HG03095 (cell line): ENCODE results near the gene ZNF549.
"Not testable (repeated sequence)": the region's sequence is repeated elsewhere in the genome, so short reads cannot be mapped to it uniquely, and the experiment has no call there.

Source experiments
- ATAC-seq: cut with Tn5 transposase; IDR thresholded peaks from one replicate; pipeline ENCODE4 v1.9.1; 2021; ENCODE audit warnings: moderate library complexity; ENCODE audit not compliant: unreplicated experiment

The ZNF549 gene

GRCh38 chr19:57527136-57527881 lies at the start of gene ZNF549:
Gene ZNF549 (plus strand): TSS chr19:57527356. CDS start chr19:57527574, 218 bp downstream.
- ATAC-seq: peak; percentile 97

- peak; percentile 93 for ATAC-seq
Measured at GRCh38 chr19:57487477-57488298, 39.5 kb upstream of the ZNF549 start, which contains the start of gene ZNF419. Gene ZNF419 (plus strand): TSS chr19:57487750. CDS start chr19:57487951, 201 bp downstream.

GRCh38 chr19:57488299-57488644 lies 38.9 kb upstream of the ZNF549 start:
- not testable (repeated sequence) for ATAC-seq

GRCh38 chr19:57499332-57499679 lies 27.9 kb upstream of the ZNF549 start:
- ATAC-seq: not testable (repeated sequence)

GRCh38 chr19:57499680-57500395 lies 27.3 kb upstream of the ZNF549 start, which contains the start of gene ZNF773:
Gene ZNF773 (plus strand): TSS chr19:57499938. CDS start chr19:57500081, 143 bp downstream.
- peak; percentile 91 for ATAC-seq

GRCh38 chr19:57500400-57500799 lies 26.8 kb upstream of the ZNF549 start:
- ATAC-seq: peak; percentile 7

- no peak for ATAC-seq
Measured at GRCh38 chr19:57506163-57506562, 21.0 kb upstream of the ZNF549 start.

GRCh38 chr19:57511484-57511883 lies 15.7 kb upstream of the ZNF549 start:
- ATAC-seq: no peak

GRCh38 chr19:57512845-57513244 lies 14.3 kb upstream of the ZNF549 start:
- ATAC-seq: no peak

- no peak for ATAC-seq
Measured at GRCh38 chr19:57515255-57515654, 11.9 kb upstream of the ZNF549 start.

- ATAC-seq: not testable (repeated sequence)
Measured at GRCh38 chr19:57518021-57518420, 9.1 kb upstream of the ZNF549 start.

GRCh38 chr19:57537953-57538547 lies 10.9 kb downstream of the ZNF549 start:
- ATAC-seq: no peak

- ATAC-seq: no peak
Measured at GRCh38 chr19:57546513-57546912, 19.4 kb downstream of the ZNF549 start.

- ATAC-seq: no peak
Measured at GRCh38 chr19:57552432-57552831, 25.3 kb downstream of the ZNF549 start.

- no peak for ATAC-seq
Measured at GRCh38 chr19:57557659-57558058, 30.5 kb downstream of the ZNF549 start.

GRCh38 chr19:57558525-57558924 lies 31.4 kb downstream of the ZNF549 start:
- no peak for ATAC-seq

- no peak for ATAC-seq
Measured at GRCh38 chr19:57559008-57559403, 31.9 kb downstream of the ZNF549 start.

- ATAC-seq: peak; percentile 93
Measured at GRCh38 chr19:57559404-57560025, 32.4 kb downstream of the ZNF549 start, which contains the start of gene ZNF550. Gene ZNF550 (minus strand): TSS chr19:57559863. CDS start chr19:57559682, 181 bp downstream.

- no peak for ATAC-seq
Measured at GRCh38 chr19:57560049-57560491, 32.9 kb downstream of the ZNF549 start.

- ATAC-seq: no peak
Measured at GRCh38 chr19:57563547-57563946, 36.4 kb downstream of the ZNF549 start.
